ENCODE measurements around the gene MAML3.

The MAML3 gene

GRCh38 chr4:139685180-139685579 lies 468.8 kb downstream of the MAML3 start:
- no peak for DNase-seq (ENCODE audit: low read depth)

DNA sequence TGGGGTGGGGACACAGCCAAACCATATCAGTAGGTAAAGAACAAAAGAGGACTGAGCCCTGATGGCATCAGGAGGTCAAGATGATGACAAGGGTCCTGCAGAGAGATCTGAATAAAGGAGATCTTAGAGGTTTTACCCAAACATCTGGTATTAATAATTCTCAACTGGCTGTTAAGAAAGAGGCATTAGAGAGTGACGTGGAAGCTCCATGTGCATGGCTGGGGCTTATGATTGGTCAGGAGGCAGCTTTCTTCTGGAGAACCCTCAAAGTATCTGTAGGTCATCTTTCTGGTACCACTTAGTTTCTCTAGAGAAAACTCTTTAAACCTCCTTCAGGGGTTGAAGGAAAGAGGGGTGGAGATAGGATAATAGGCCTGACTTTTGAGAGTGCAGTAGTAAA lies 469.6 kb downstream of the MAML3 start:
- DNase-seq (ENCODE audit: low read depth): no peak

GRCh38 chr4:139682741-139683151 lies 471.2 kb downstream of the MAML3 start:
- DNase-seq (ENCODE audit: low read depth): no peak

- no peak for DNase-seq (ENCODE audit: low read depth)
Measured at GRCh38 chr4:139682309-139682708, 471.7 kb downstream of the MAML3 start.

- DNase-seq (ENCODE audit: low read depth): no peak
Measured at GRCh38 chr4:139676913-139677585, 476.9 kb downstream of the MAML3 start.

DNA sequence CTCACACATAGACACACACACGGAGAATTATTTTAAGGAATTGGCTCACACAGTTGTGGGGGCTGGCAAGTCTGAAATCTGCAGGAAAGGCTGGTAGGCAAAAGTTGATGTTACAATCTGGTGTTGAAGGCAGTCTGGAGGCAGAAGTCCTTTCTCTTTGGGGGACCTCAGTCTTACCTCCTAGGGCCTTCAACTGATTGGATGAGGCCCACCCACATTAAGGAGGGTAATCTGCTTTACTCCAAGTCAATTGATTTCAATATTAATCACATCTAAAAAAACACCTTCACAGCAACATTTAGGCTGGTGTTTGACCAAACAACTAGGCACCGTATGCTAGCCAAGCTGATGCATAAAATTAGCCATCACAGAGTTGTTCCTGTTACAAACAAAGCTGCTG lies 477.6 kb downstream of the MAML3 start:
- DNase-seq (ENCODE audit: low read depth): no peak

DNA sequence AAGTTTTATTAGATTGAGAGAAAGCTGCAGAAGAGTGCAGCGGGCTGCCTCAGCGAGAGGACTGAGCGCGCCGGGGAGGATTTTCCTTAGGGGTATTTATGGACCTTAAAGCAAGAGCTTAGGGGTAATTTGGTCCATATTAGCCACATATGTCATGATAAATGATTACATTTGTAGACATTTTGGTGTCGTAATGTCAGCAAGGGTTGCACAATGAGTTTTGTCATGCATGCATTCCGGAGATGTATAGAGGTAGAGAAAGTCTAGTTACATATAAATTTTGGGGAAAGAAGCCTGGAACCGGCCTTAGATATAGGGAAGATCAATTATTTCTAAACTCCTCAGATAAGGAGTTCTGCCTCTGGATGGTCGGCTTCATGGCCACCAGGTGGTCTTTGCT lies 478.3 kb downstream of the MAML3 start:
- no peak for DNase-seq (ENCODE audit: low read depth)

GRCh38 chr4:139674875-139675550 lies 479.0 kb downstream of the MAML3 start:
- DNase-seq (ENCODE audit: low read depth): no peak

- DNase-seq (ENCODE audit: low read depth): no peak
Measured at GRCh38 chr4:139672732-139673131, 481.3 kb downstream of the MAML3 start.

DNA sequence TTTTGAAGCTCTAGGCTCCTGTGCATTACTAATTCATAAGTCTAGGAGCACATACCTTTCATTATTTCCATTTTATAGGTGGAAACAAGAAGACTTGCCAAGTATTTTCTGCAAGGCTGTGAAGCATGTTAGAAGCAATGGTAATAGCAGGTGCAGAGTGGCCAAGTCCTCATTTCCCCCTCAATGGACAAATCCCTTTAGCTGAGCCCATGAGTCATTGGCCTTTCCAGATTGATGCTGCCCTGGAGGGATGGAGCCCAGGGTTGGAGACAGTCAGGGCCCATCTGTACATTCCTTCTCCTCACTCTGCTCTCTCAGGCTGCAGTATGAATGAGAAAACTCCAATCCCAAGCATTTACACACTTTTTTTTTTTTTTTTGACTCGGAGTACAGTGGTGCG lies 481.8 kb downstream of the MAML3 start:
- no peak for DNase-seq (ENCODE audit: low read depth)

GRCh38 chr4:139670775-139671174 lies 483.2 kb downstream of the MAML3 start:
- no peak for DNase-seq (ENCODE audit: low read depth)

- no peak for DNase-seq (ENCODE audit: low read depth)
Measured at GRCh38 chr4:139669890-139670289, 484.1 kb downstream of the MAML3 start.

- DNase-seq (ENCODE audit: low read depth): no peak
Measured at GRCh38 chr4:139669335-139669734, 484.6 kb downstream of the MAML3 start.

GRCh38 chr4:139668658-139669201 lies 485.3 kb downstream of the MAML3 start:
- no peak for DNase-seq (ENCODE audit: low read depth)

- no peak for DNase-seq (ENCODE audit: low read depth)
Measured at GRCh38 chr4:139668036-139668435, 485.9 kb downstream of the MAML3 start.

All from GM04503 (cell line).